ENCODE results near the gene KRT14. TPM values are rescaled to one million over a fixed set of nuclear protein-coding genes. Genes with fewer than 3 reads are reported as not detected.
"Not testable (repeated sequence)": the region's sequence is repeated elsewhere in the genome, so short reads cannot be mapped to it uniquely, and the experiment has no call there.

Gene KRT14
- total RNA-seq, 1 experiment from 2014 or later = 0.92 TPM

DNA sequence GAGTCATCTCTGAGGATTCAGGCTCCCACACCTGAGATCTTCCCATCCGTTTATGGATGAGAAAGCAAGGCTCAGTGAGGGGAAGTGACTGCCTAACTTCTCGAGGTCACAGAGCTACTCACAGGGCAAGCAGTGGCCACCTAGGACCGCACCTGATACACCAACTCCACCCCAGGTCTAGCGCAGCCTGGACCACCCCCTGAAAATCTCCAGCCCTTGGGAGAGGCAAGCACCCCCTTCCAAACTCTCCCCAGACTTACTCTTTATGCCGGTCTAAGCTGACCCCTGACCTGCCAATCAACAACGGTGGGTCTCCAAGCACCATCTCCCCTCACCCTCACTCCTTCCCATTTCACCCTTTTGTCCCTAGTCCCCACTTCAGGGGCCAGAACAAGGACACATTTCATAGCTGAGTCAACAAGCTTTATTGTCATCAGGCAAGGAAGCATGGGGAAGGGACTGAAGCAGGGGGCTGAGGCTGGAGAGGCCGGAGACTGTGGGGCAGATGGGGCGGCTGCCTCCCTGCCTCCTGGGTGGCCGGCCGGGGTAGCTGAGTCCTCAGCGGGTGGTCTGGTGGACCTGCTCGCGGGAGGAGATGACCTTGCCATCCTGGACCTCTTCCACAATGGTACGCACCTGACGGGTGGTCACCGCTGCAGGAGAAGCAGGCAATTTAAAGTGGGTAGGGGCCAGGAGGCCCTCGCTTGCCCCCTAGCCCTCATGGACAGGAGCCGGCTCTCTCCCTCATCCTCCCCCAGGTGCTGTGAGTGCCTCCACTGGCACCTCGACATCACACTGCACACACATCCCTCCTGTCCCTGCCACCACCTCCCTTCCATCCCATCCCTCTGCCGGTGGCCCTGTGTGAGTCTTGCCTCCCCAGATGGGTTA is 32.6 kb upstream of the KRT14 start:
- Histone ChIP-seq H3K4me1 (replicated peaks) (peaks cover 45% of the 10 kb centered on the region), H3K4me3 (no peak overlapping the region), H3K27me3 (replicated peaks) (no peaks in the 10 kb centered on the region), H3K9me3 (replicated peaks) (no peaks in the 10 kb centered on the region), H3K36me3 (peaks cover 46% of the 10 kb centered on the region), H3K27ac (no peak overlapping the region)
- DNase-seq (ENCODE audit: low read depth in 1 of 2, low spot score in 2 of 2) = peak; percentile 81 to 83

DNA sequence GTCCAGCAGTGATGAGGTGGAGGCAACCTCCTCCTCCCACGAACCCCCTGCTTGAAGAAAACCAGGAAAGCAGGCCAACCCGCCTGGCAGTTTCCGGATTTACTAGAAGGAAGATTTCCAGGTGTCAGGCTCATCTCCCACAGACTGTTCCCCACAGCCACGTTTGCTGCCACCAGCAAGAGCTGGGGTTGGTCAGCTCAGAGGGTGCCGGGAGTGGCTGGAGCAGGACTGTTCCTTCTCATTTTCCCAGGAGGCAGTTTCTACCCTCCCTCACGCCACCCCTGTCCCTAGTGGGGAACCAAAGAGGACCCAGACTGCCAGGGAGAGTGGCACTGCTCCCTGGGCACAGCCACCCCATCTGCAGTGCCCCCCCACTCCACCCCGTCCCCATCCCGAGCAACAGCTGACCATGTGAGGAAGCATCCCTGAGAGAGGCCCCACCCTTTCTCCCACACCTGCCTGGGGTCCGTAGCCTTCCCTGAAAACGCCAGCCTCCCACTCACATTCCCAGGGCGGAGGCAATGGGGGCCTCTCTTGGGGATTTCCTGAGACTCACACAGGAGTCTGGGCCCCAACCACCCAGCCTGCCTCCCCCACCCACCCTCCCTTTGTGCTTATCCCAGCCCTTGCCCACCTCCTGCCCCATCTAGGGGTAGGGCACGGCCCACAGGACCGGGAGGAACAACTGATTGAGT is 31.8 kb upstream of the KRT14 start:
- Histone ChIP-seq H3K9me3 (replicated peaks) (no peaks in the 10 kb centered on the region), H3K4me1 (replicated peaks) (peaks cover 45% of the 10 kb centered on the region), H3K27ac (no peak overlapping the region; the same call in 1 of the 2 replicates), H3K27me3 (replicated peaks) (no peaks in the 10 kb centered on the region), H3K36me3 (peaks cover 43% of the 10 kb centered on the region), H3K4me3 (no peak overlapping the region)
- DNase-seq (ENCODE audit: low read depth in 1 of 2, low spot score in 2 of 2) = peak in 1 of 2 experiments; percentile 55

DNA sequence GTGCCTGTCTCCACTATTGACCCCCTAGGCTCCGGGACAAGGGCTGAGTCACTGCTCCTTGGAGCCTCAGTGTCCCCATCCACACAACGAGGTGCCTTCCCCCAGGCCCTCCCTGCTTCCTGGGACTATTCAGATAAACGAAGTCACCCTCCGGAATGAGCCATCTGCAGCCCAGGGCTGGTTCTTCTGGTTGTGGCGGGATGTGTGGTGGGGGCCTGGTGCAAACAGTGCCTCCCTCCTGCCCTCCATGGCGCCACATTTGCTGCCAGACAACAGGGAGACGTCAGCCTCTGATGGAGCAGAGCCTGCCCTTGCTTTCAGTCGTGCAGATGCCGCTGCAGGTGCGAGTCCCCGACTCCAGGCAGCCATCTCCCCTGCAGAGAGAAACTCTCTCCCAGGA is 31.0 kb upstream of the KRT14 start:
- Histone ChIP-seq H3K4me3 (no peak overlapping the region), H3K4me1 (replicated peaks) (peaks cover 52% of the 10 kb centered on the region), H3K9me3 (replicated peaks) (no peaks in the 10 kb centered on the region), H3K27ac (no peak overlapping the region), H3K36me3 (peaks cover 35% of the 10 kb centered on the region), H3K27me3 (replicated peaks) (no peaks in the 10 kb centered on the region)
- peak in 1 of 2 experiments; percentile 32 for DNase-seq (ENCODE audit: low read depth in 1 of 2, low spot score in 2 of 2)

- H3K36me3 ChIP-seq = peaks cover 31% of the 10 kb centered on the region
- no peak overlapping the region for H3K27ac ChIP-seq
- DNase-seq (ENCODE audit: low read depth in 1 of 2, low spot score in 2 of 2) = no peak
- no peak overlapping the region for H3K4me3 ChIP-seq
- H3K27me3 ChIP-seq (replicated peaks) = no peaks in the 10 kb centered on the region
- no peaks in the 10 kb centered on the region for H3K9me3 ChIP-seq (replicated peaks)
- peaks cover 51% of the 10 kb centered on the region for H3K4me1 ChIP-seq (replicated peaks)
These were observed 30.4 kb upstream of the KRT14 start for GRCh38 chr17:41617136-41617535.

DNA sequence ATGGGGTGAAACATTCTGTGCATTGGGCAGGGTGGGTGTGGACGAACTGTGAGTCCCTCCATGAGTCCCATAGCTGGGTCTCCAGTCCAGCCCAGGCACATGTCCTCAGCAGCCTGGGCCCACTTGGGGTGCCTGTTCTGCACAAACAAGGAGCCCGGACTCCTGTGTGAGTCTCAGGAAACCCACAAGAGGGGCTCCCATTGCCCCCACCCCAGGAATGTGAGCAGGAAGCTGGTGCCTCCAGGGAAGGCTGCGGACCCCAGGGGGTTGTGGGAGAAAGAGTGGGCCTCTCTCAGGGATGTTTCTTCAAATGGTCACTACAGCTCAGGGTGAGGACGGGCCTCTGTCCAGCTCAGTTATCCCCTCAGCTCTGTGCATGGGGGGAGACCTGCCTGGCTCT is 29.8 kb upstream of the KRT14 start:
- H3K27me3 ChIP-seq (replicated peaks); H3K4me3 ChIP-seq; DNase-seq (ENCODE audit: low read depth in 1 of 2, low spot score in 2 of 2); H3K27ac ChIP-seq; H3K9me3 ChIP-seq (replicated peaks): not testable (repeated sequence)
- H3K36me3 ChIP-seq = peaks cover 25% of the 10 kb centered on the region
- peaks cover 45% of the 10 kb centered on the region for H3K4me1 ChIP-seq (replicated peaks)

- Histone ChIP-seq H3K27me3 (replicated peaks) (no peaks in the 10 kb centered on the region), H3K4me1 (replicated peaks) (peaks cover 34% of the 10 kb centered on the region), H3K27ac (no peak overlapping the region), H3K36me3 (peaks cover 14% of the 10 kb centered on the region), H3K9me3 (replicated peaks) (no peaks in the 10 kb centered on the region), H3K4me3 (no peak overlapping the region)
- no peak for DNase-seq (ENCODE audit: low read depth in 1 of 2, low spot score in 2 of 2)
These were observed 28.8 kb upstream of the KRT14 start for GRCh38 chr17:41615454-41615853.

DNA sequence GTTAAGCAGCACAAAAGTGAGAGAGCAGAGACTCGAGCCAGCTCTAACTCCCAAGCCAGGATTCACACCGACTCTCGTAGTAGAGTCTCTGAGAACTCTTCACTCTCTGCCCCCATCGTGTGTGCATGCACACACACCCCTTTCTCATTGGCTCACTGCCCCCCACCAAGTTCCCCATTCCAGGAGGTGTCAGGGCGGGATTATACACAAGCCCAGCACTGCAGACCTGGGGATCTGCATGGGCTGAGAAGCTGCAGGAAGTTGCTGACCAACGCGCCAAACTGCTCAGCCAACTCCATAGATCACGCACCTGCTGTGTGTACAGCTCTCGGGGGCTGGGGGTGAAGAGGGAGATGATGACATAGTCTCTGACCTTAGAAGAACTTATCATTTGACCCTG is 28.1 kb upstream of the KRT14 start:
- not testable (repeated sequence) for H3K36me3 ChIP-seq; H3K4me3 ChIP-seq; DNase-seq (ENCODE audit: low read depth in 1 of 2, low spot score in 2 of 2); H3K27me3 ChIP-seq (replicated peaks); H3K9me3 ChIP-seq (replicated peaks); H3K27ac ChIP-seq
- H3K4me1 ChIP-seq (replicated peaks) = peaks cover 29% of the 10 kb centered on the region

DNA sequence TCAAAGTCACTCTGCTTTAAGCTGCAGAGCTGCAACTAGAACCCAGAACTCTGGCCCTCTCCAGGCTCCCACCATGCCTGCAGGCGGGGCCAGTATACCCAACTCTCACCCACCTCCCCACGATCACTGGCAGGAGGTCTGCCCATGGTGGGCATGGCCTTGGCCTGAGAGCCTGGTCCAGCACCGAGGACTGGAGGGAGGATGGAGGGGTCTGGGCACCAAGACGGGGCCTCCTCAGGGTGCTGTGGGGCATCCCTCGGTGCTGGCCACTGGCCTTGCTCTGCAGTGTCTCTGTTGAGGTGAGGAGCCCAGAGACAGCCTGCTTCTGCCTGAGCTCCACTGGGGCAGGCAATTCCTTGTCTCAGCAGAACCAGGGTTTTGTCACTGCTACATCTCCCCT is 27.4 kb upstream of the KRT14 start:
- Histone ChIP-seq H3K4me3 (no peak overlapping the region), H3K27ac (no peak overlapping the region), H3K36me3 (peaks cover 2% of the 10 kb centered on the region), H3K27me3 (replicated peaks) (no peaks in the 10 kb centered on the region), H3K9me3 (replicated peaks) (no peaks in the 10 kb centered on the region), H3K4me1 (replicated peaks) (peaks cover 22% of the 10 kb centered on the region)
- DNase-seq (ENCODE audit: low read depth in 1 of 2, low spot score in 2 of 2) = no peak

DNA sequence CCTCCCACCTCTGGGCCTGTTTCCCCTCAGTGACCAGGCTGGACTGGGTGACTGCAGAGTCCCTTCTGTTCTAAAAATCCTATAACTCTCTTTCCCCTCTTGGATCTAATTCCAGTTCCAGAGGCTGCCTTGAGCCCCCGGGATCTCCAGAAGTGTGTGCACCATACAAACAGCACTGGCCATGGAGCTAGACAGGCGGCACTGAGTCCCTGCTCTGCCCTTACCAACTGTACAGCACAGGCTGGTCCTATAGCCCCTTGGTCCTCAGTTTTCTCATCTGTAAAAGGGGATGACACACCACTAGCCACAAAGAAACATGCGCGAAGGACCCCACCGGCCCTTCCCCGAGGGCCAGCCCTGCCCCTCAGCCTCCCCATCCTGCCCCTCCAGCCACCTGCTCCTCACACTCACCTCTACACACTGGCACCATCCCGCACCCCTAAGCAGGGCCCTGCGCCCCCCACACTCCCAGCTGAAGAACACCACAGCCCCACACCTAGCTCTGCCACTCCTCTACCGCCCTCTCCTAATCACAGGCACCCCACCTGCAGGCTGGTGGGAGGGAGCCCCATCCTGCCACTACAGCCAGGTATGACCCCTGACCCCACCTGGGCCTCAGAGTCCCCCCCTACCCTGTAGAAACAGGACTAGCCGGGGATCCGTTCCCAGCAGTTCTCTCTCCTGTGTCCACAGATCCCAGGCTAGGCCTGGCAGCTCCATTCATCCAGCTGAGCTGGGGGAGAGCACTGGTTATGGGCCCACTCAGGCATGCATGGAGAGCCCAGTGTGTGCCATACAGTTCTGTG is 26.8 kb upstream of the KRT14 start:
- Histone ChIP-seq H3K27ac (no peak overlapping the region), H3K27me3 (replicated peaks) (no peaks in the 10 kb centered on the region), H3K36me3 (no peaks in the 10 kb centered on the region), H3K4me1 (replicated peaks) (peaks cover 17% of the 10 kb centered on the region), H3K4me3 (no peak overlapping the region), H3K9me3 (replicated peaks) (no peaks in the 10 kb centered on the region)
- no peak for DNase-seq (ENCODE audit: low read depth in 1 of 2, low spot score in 2 of 2)

- H3K9me3 ChIP-seq (replicated peaks); H3K27me3 ChIP-seq (replicated peaks); H3K27ac ChIP-seq; H3K4me3 ChIP-seq; H3K36me3 ChIP-seq: not testable (repeated sequence)
- peak; percentile 57 to 74 for DNase-seq (ENCODE audit: low read depth in 1 of 2, low spot score in 2 of 2)
- peaks cover 12% of the 10 kb centered on the region for H3K4me1 ChIP-seq (replicated peaks)
These were observed 25.9 kb upstream of the KRT14 start, which contains the start of gene KRT16 for GRCh38 chr17:41612376-41613160. Gene KRT16 (minus strand): TSS chr17:41612767. CDS start chr17:41612688, 79 bp downstream.

DNA sequence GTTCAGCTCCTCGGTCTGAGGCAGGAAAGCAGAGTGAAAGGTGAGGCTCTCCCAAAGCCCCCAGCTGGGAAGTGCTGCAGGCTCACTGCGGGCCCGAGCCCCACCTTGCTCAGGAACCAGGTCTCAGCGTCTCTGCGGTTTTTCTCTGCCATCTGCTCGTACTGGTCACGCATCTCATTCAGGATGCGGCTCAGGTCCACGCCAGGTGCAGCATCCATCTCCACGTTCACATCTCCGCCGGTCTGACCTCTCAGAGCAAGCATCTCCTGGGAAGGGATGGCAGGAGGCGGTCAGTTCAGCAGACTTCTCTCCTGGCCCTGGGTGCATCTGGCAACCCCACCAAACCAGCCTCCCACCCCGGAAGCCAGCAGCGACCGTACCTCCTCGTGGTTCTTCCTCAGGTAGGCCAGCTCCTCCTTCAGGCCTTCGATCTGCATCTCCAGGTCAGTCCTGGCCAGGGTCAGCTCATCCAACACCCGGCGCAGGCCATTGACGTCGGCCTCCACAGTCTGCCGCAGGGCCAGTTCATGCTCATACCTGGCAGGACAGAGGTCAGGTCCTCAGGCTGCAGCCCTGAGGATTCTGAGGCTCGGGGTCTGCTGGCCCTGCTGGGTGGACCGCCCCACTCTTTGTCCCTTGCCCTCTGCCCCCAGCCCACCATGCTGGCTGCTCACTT is 24.4 kb upstream of the KRT14 start:
- no peak overlapping the region for H3K4me3 ChIP-seq
- DNase-seq (ENCODE audit: low read depth in 1 of 2, low spot score in 2 of 2) = no peak

DNA sequence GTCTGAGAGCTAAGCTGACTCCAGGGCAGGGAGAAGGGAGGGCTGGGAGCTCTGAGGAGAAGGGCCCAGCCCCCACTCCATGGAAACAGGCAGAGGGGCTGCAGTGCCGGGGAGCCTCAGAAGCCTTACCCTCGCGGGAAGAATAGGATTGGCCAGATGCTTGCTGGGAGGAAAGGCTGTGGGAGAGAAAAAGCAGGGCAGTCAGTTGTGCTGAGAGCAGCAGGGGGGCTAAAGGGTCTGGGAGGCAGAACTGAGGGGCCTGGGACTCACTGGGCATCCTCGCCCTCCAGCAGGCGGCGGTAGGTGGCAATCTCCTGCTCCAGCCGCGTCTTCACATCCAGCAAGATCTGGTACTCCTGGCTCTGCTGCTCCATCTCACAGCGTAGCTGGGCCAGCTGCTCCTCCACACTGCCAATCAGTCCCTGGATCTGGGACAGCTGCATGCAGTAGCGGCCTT is 23.4 kb upstream of the KRT14 start:
- not testable (repeated sequence) for H3K9me3 ChIP-seq (replicated peaks)

More for the DNA sequence above, 24.4 kb upstream of the KRT14 start:
- Histone ChIP-seq H3K27me3 (replicated peaks) (no peaks in the 10 kb centered on the region), H3K27ac (no peak overlapping the region), H3K9me3 (replicated peaks) (no peaks in the 10 kb centered on the region), H3K4me1 (replicated peaks) (peaks cover 12% of the 10 kb centered on the region), H3K36me3 (no peaks in the 10 kb centered on the region)

More for the DNA sequence above, 23.4 kb upstream of the KRT14 start:
- H3K27ac ChIP-seq; DNase-seq (ENCODE audit: low read depth in 1 of 2, low spot score in 2 of 2); H3K4me3 ChIP-seq; H3K27me3 ChIP-seq (replicated peaks); H3K36me3 ChIP-seq: not testable (repeated sequence)
- peaks cover 12% of the 10 kb centered on the region for H3K4me1 ChIP-seq (replicated peaks)
